ENCODE data around the gene PPP1R18.

Gene PPP1R18

GRCh38 chr6:30684386-30685156 is 1.9 kb downstream of the PPP1R18 start:
- no peak for DNase-seq (ENCODE audit: low read depth)
- TF ChIP-seq CTCF (conservative IDR thresholded peaks at IDR 0.05; ENCODE audit: low read depth, low read length), result no peak
- H3K4me3 ChIP-seq (ENCODE audit: low read length), result peak overlapping the region; percentile 84

- no peak for DNase-seq (ENCODE audit: low read depth)
- peak overlapping the region; percentile 51 for H3K4me3 ChIP-seq (ENCODE audit: low read length)
- TF ChIP-seq CTCF (conservative IDR thresholded peaks at IDR 0.05; ENCODE audit: low read depth, low read length), result no peak
Observed at GRCh38 chr6:30683980-30684338, 2.5 kb downstream of the PPP1R18 start.

- no peak for DNase-seq (ENCODE audit: low read depth)
- no peak for TF ChIP-seq CTCF (conservative IDR thresholded peaks at IDR 0.05; ENCODE audit: low read depth, low read length)
- H3K4me3 ChIP-seq (ENCODE audit: low read length), result peak overlapping the region; percentile 51
Observed at GRCh38 chr6:30683183-30683979, 3.1 kb downstream of the PPP1R18 start.

GRCh38 chr6:30682143-30683117 is 4.0 kb downstream of the PPP1R18 start:
- no peak for DNase-seq (ENCODE audit: low read depth)
- TF ChIP-seq CTCF (conservative IDR thresholded peaks at IDR 0.05; ENCODE audit: low read depth, low read length), result no peak
- H3K4me3 ChIP-seq (ENCODE audit: low read length), result peak overlapping the region; percentile 51

GRCh38 chr6:30681766-30682142 is 4.7 kb downstream of the PPP1R18 start:
- DNase-seq (ENCODE audit: low read depth), result no peak
- TF ChIP-seq CTCF (conservative IDR thresholded peaks at IDR 0.05; ENCODE audit: low read depth, low read length), result no peak
- H3K4me3 ChIP-seq (ENCODE audit: low read length), result peak overlapping the region; percentile 51

GRCh38 chr6:30679765-30680535 is 6.5 kb downstream of the PPP1R18 start:
- no peak for TF ChIP-seq CTCF (conservative IDR thresholded peaks at IDR 0.05; ENCODE audit: low read depth, low read length)
- H3K4me3 ChIP-seq (ENCODE audit: low read length), result no peak overlapping the region
- no peak for DNase-seq (ENCODE audit: low read depth)

Measured in retinal pigment epithelial cell (primary cell).